ENCODE data around the gene PRKG1.

DNA sequence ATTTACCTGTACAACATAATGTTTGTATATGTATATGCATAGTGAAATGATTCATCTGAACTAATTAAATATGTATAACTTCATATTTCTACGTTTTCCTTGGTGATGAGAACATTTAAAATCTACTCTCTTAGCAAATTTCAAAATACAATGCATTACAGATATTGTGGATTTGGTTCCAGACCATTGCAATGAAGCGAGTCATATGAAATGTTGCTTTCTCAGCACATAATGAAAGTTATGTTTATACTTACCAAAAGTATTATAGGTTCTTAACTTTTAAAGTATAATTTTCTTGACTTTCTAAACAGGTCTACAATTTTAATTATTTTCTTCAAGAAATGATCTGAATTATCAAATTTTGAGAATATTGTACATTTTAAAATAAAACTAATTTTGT lies 435.9 kb downstream of the PRKG1 start:
- TF ChIP-seq TCF12 (IDR thresholded peaks at IDR 0.05; ENCODE audit: low read depth): no peak
- no peak for TF ChIP-seq ZBTB7A (IDR thresholded peaks at IDR 0.05; ENCODE audit: low read depth)

Data from Ishikawa (cell line).